Fibroblast of skin of scalp (primary cell): ENCODE measurements around the gene TMEM132E.
A peak's percentile ranks its signal among the peaks of the same experiment; 100 is the strongest.

ENCODE experiments used
- DNase-seq: peaks from one replicate; pipeline ENCODE4 v3.0.0-alpha.2; 2013

Gene TMEM132E

GRCh38 chr17:34635876-34636275 is 56.5 kb downstream of the TMEM132E start:
- no peak for DNase-seq

GRCh38 chr17:34637041-34637547 is 57.7 kb downstream of the TMEM132E start:
- no peak for DNase-seq

- peak; percentile 71 for DNase-seq
Observed at GRCh38 chr17:34637548-34638525, 58.5 kb downstream of the TMEM132E start.

- no peak for DNase-seq
Observed at GRCh38 chr17:34638526-34639260, 59.3 kb downstream of the TMEM132E start.

GRCh38 chr17:34639706-34640425 is 60.5 kb downstream of the TMEM132E start:
- DNase-seq = no peak

GRCh38 chr17:34641368-34641767 is 62.0 kb downstream of the TMEM132E start:
- DNase-seq = no peak

GRCh38 chr17:34644941-34645550 is 65.7 kb downstream of the TMEM132E start:
- no peak for DNase-seq

- peak; percentile 5 for DNase-seq
Observed at GRCh38 chr17:34645594-34645993, 66.2 kb downstream of the TMEM132E start.

GRCh38 chr17:34647511-34647910 is 68.1 kb downstream of the TMEM132E start:
- DNase-seq = no peak

GRCh38 chr17:34650051-34650750 is 70.8 kb downstream of the TMEM132E start:
- no peak for DNase-seq

- no peak for DNase-seq
Observed at GRCh38 chr17:34651402-34651811, 72.0 kb downstream of the TMEM132E start.

- DNase-seq = no peak
Observed at GRCh38 chr17:34652021-34652555, 72.7 kb downstream of the TMEM132E start.

- no peak for DNase-seq
Observed at GRCh38 chr17:34653511-34653910, 74.1 kb downstream of the TMEM132E start.

GRCh38 chr17:34654276-34654880 is 75.0 kb downstream of the TMEM132E start:
- DNase-seq = no peak

GRCh38 chr17:34654881-34655276 is 75.5 kb downstream of the TMEM132E start:
- no peak for DNase-seq

- DNase-seq = no peak
Observed at GRCh38 chr17:34656801-34657200, 77.4 kb downstream of the TMEM132E start.

- DNase-seq = no peak
Observed at GRCh38 chr17:34658811-34659560, 79.6 kb downstream of the TMEM132E start.

GRCh38 chr17:34663714-34664113 is 84.3 kb downstream of the TMEM132E start:
- DNase-seq = no peak

- DNase-seq = no peak
Observed at GRCh38 chr17:34665150-34665806, 85.9 kb downstream of the TMEM132E start.
